Measurements from ENCODE around the gene TMBIM1. TPM values are rescaled to one million over a fixed set of nuclear protein-coding genes. Genes with fewer than 3 reads are reported as not detected.

The TMBIM1 gene
- 147 TPM for polyA plus RNA-seq

- no peaks in the 10 kb centered on the region for H3K27me3 Mint-ChIP-seq
- H3K4me1 Mint-ChIP-seq, result peaks cover 37 to 48% (median 46%) of the 10 kb centered on the region in 3 donors
- H3K27ac Mint-ChIP-seq, result peak within 1 kb of the TSS; percentile 96 to 100 (median 98)
- no peaks in the 10 kb centered on the region for H3K9me3 Mint-ChIP-seq
- H3K36me3 Mint-ChIP-seq, result peaks cover 2% of the 10 kb centered on the region
- peak within 1 kb of the TSS; percentile 87 to 98 (median 92) for H3K4me3 Mint-ChIP-seq
These were observed at the start of gene TMBIM1 for GRCh38 chr2:218292048-218293014. Gene TMBIM1, minus strand, starts transcription at chr2:218292503. Its CDS starts 10,362 bp downstream, at chr2:218282141.

- no peaks in the 10 kb centered on the region for H3K4me1 Mint-ChIP-seq
- H3K36me3 Mint-ChIP-seq, result no peaks in the 10 kb centered on the region
- H3K27me3 Mint-ChIP-seq, result no peaks in the 10 kb centered on the region
- H3K4me3 Mint-ChIP-seq, result no peak overlapping the region
- H3K27ac Mint-ChIP-seq, result no peak overlapping the region
- no peaks in the 10 kb centered on the region for H3K9me3 Mint-ChIP-seq
These were observed 49.1 kb upstream of the TMBIM1 start for GRCh38 chr2:218341381-218341780.

- Mint-ChIP-seq H3K4me3 (no peak overlapping the region), H3K27ac (no peak overlapping the region), H3K36me3 (no peaks in the 10 kb centered on the region), H3K9me3 (no peaks in the 10 kb centered on the region), H3K27me3 (no peaks in the 10 kb centered on the region), H3K4me1 (no peaks in the 10 kb centered on the region)
These were observed 48.4 kb upstream of the TMBIM1 start for GRCh38 chr2:218340656-218341055.

- H3K27me3 Mint-ChIP-seq, result peaks cover 20% of the 10 kb centered on the region
- H3K4me3 Mint-ChIP-seq, result peak overlapping the region in 1 of 4 donors; percentile 4
- H3K36me3 Mint-ChIP-seq, result no peaks in the 10 kb centered on the region
- peaks cover 29 to 36% (median 32%) of the 10 kb centered on the region in 3 donors for H3K4me1 Mint-ChIP-seq
- H3K9me3 Mint-ChIP-seq, result peaks cover 0 to 5% (median 0%) of the 10 kb centered on the region in 3 donors
- H3K27ac Mint-ChIP-seq, result no peak overlapping the region
These were observed 42.2 kb upstream of the TMBIM1 start for GRCh38 chr2:218334531-218334930.

GRCh38 chr2:218332920-218333645 is 40.8 kb upstream of the TMBIM1 start:
- Mint-ChIP-seq H3K9me3 (peaks cover 0 to 5% (median 0%) of the 10 kb centered on the region in 3 donors), H3K4me3 (peak overlapping the region in 1 of 4 donors; percentile 32), H3K27ac (peak overlapping the region in 1 of 3 donors; percentile 76), H3K27me3 (peaks cover 20% of the 10 kb centered on the region), H3K4me1 (peaks cover 35 to 45% (median 42%) of the 10 kb centered on the region in 3 donors), H3K36me3 (no peaks in the 10 kb centered on the region)

- Mint-ChIP-seq H3K36me3 (no peaks in the 10 kb centered on the region), H3K27me3 (peaks cover 20% of the 10 kb centered on the region), H3K4me3 (peak overlapping the region in 1 of 4 donors; percentile 56), H3K9me3 (peaks cover 0 to 5% (median 0%) of the 10 kb centered on the region in 3 donors), H3K27ac (no peak overlapping the region), H3K4me1 (peaks cover 35 to 47% (median 42%) of the 10 kb centered on the region in 3 donors)
These were observed 40.0 kb upstream of the TMBIM1 start for GRCh38 chr2:218332288-218332687.

GRCh38 chr2:218331745-218332144 is 39.4 kb upstream of the TMBIM1 start:
- peaks cover 0 to 5% (median 0%) of the 10 kb centered on the region in 3 donors for H3K9me3 Mint-ChIP-seq
- H3K27me3 Mint-ChIP-seq, result peaks cover 20% of the 10 kb centered on the region
- no peaks in the 10 kb centered on the region for H3K36me3 Mint-ChIP-seq
- peak overlapping the region in 1 of 4 donors; percentile 25 for H3K4me3 Mint-ChIP-seq
- H3K27ac Mint-ChIP-seq, result no peak overlapping the region
- peaks cover 35 to 47% (median 42%) of the 10 kb centered on the region in 3 donors for H3K4me1 Mint-ChIP-seq

GRCh38 chr2:218329826-218330593 is 37.7 kb upstream of the TMBIM1 start:
- Mint-ChIP-seq H3K9me3 (peaks cover 0 to 5% (median 0%) of the 10 kb centered on the region in 3 donors), H3K4me3 (peak overlapping the region; percentile 34 to 88 (median 78)), H3K27me3 (peaks cover 19% of the 10 kb centered on the region), H3K4me1 (peaks cover 35 to 49% (median 42%) of the 10 kb centered on the region in 3 donors), H3K36me3 (no peaks in the 10 kb centered on the region), H3K27ac (peak overlapping the region; percentile 15 to 91 (median 89))

- peaks cover 31 to 45% (median 37%) of the 10 kb centered on the region in 3 donors for H3K4me1 Mint-ChIP-seq
- peaks cover 0 to 3% (median 0%) of the 10 kb centered on the region in 3 donors for H3K9me3 Mint-ChIP-seq
- H3K4me3 Mint-ChIP-seq, result peak overlapping the region; percentile 34 to 88 (median 78)
- H3K27ac Mint-ChIP-seq, result peak overlapping the region; percentile 15 to 91 (median 89)
- peaks cover 15% of the 10 kb centered on the region for H3K27me3 Mint-ChIP-seq
- H3K36me3 Mint-ChIP-seq, result no peaks in the 10 kb centered on the region
These were observed 36.9 kb upstream of the TMBIM1 start for GRCh38 chr2:218329027-218329825.

- H3K36me3 Mint-ChIP-seq, result no peaks in the 10 kb centered on the region
- H3K27me3 Mint-ChIP-seq, result peaks cover 8% of the 10 kb centered on the region
- peak overlapping the region in 1 of 4 donors; percentile 65 for H3K4me3 Mint-ChIP-seq
- no peaks in the 10 kb centered on the region for H3K9me3 Mint-ChIP-seq
- peaks cover 26 to 45% (median 36%) of the 10 kb centered on the region in 3 donors for H3K4me1 Mint-ChIP-seq
- peak overlapping the region in 1 of 3 donors; percentile 20 for H3K27ac Mint-ChIP-seq
These were observed 36.0 kb upstream of the TMBIM1 start for GRCh38 chr2:218328294-218328693.

- Mint-ChIP-seq H3K9me3 (no peaks in the 10 kb centered on the region), H3K4me1 (peaks cover 23 to 39% (median 37%) of the 10 kb centered on the region in 3 donors), H3K36me3 (no peaks in the 10 kb centered on the region), H3K27me3 (peaks cover 8% of the 10 kb centered on the region), H3K27ac (peak overlapping the region in 2 of 3 donors; percentile 20 to 76), H3K4me3 (peak overlapping the region in 1 of 4 donors; percentile 65)
These were observed 35.3 kb upstream of the TMBIM1 start for GRCh38 chr2:218327451-218328210.

GRCh38 chr2:218326315-218326714 is 34.0 kb upstream of the TMBIM1 start:
- peaks cover 23 to 40% (median 37%) of the 10 kb centered on the region in 3 donors for H3K4me1 Mint-ChIP-seq

More at GRCh38 chr2:218326315-218326714, 34.0 kb upstream of the TMBIM1 start:
- H3K27me3 Mint-ChIP-seq, result peaks cover 5% of the 10 kb centered on the region
- peak overlapping the region in 1 of 4 donors; percentile 47 for H3K4me3 Mint-ChIP-seq
- no peaks in the 10 kb centered on the region for H3K9me3 Mint-ChIP-seq
- no peaks in the 10 kb centered on the region for H3K36me3 Mint-ChIP-seq
- H3K27ac Mint-ChIP-seq, result peak overlapping the region in 1 of 3 donors; percentile 76
